WTC11 (cell line): ENCODE results near the gene TMEM18.

ENCODE experiments used
- CBFB ChIP-seq: sonication (generic); formaldehyde crosslinking; IDR thresholded peaks from 2 replicates; pipeline ENCODE4 v1.8.1; 2022; ENCODE audit warnings: mild to moderate bottlenecking, low read depth, missing genetic modification reagents
- CREB1 ChIP-seq: sonication (generic); formaldehyde crosslinking; IDR thresholded peaks from 2 replicates; pipeline ENCODE4 v1.8.0; 2023; ENCODE audit warnings: mild to moderate bottlenecking, missing genetic modification reagents
- JUN ChIP-seq: sonication (generic); formaldehyde crosslinking; IDR thresholded peaks from 2 replicates; pipeline ENCODE4 v1.8.0; 2023; ENCODE audit warnings: mild to moderate bottlenecking, missing genetic modification reagents
- NFE2L1 ChIP-seq: sonication (generic); formaldehyde crosslinking; IDR thresholded peaks from 2 replicates; pipeline ENCODE4 v1.8.1; 2023; ENCODE audit warnings: missing genetic modification reagents
- ZNF121 ChIP-seq: sonication (generic); formaldehyde crosslinking; IDR thresholded peaks from 2 replicates; pipeline ENCODE4 v1.8.0; 2023; ENCODE audit warnings: missing genetic modification reagents
- TF ChIP-seq, protein P1 (sequence below): fragments of 200-600 bp; IDR thresholded peaks from 2 replicates; pipeline ENCODE4 v1.8.0; 2022; ENCODE audit warnings: antibody characterized with exemption
- TF ChIP-seq, protein P2 (sequence below): sonication (generic); formaldehyde crosslinking; IDR thresholded peaks from 2 replicates; pipeline ENCODE4 v1.8.1; 2023; ENCODE audit warnings: mild to moderate bottlenecking, moderate library complexity, missing genetic modification reagents
- TF ChIP-seq, protein P3 (sequence below): sonication (generic); formaldehyde crosslinking; IDR thresholded peaks from 2 replicates; pipeline ENCODE4 v1.8.0; 2022; ENCODE audit warnings: mild to moderate bottlenecking, missing genetic modification reagents
- TF ChIP-seq, protein P4 (sequence below): sonication (generic); formaldehyde crosslinking; IDR thresholded peaks from 2 replicates; pipeline ENCODE4 v1.8.1; 2022; ENCODE audit warnings: low read depth, mild to moderate bottlenecking, moderate library complexity, missing genetic modification reagents, borderline replicate concordance
- TF ChIP-seq, protein P5 (sequence below): sonication (generic); formaldehyde crosslinking; conservative IDR thresholded peaks from 2 replicates; pipeline ENCODE4 v1.8.1; 2022; ENCODE audit warnings: mild to moderate bottlenecking, missing genetic modification reagents
- TF ChIP-seq, protein P6 (sequence below): sonication (generic); formaldehyde crosslinking; IDR thresholded peaks from 2 replicates; pipeline ENCODE4 v1.8.1; 2023; ENCODE audit warnings: mild to moderate bottlenecking, missing genetic modification reagents, moderate library complexity
- TF ChIP-seq, protein P7 (sequence below): fragments of 250-450 bp; sonication (Bioruptor Pico); IDR thresholded peaks from 2 replicates; pipeline ENCODE4 v2.1.2; 2022; ENCODE audit warnings: mild to moderate bottlenecking, moderate library complexity

DNA sequence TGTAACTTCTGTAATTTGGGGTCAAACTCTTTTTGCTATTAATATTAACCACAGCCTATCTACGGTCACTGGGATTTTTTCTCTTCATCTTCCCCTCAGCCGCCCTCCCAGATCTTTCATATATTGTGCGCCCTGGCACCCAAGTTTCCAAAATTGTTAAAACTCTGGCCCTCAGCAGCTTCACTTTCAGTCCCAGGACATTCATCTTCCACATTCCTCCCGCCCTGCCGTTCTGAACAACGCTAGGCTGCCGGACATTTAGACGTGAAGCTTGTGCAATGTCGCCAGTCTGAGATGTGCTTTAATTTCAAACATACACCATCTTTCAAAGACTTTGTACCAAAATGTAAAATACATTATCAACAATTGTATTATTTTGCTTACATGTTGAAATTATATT is 1.8 kb upstream of the TMEM18 start:
- TF ChIP-seq, protein P1, sequence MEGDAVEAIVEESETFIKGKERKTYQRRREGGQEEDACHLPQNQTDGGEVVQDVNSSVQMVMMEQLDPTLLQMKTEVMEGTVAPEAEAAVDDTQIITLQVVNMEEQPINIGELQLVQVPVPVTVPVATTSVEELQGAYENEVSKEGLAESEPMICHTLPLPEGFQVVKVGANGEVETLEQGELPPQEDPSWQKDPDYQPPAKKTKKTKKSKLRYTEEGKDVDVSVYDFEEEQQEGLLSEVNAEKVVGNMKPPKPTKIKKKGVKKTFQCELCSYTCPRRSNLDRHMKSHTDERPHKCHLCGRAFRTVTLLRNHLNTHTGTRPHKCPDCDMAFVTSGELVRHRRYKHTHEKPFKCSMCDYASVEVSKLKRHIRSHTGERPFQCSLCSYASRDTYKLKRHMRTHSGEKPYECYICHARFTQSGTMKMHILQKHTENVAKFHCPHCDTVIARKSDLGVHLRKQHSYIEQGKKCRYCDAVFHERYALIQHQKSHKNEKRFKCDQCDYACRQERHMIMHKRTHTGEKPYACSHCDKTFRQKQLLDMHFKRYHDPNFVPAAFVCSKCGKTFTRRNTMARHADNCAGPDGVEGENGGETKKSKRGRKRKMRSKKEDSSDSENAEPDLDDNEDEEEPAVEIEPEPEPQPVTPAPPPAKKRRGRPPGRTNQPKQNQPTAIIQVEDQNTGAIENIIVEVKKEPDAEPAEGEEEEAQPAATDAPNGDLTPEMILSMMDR = no peak
- TF ChIP-seq ZNF121 (CRISPR knock-in tag) (no peak), CBFB (no peak), CREB1 (no peak), NFE2L1 (no peak), JUN (CRISPR knock-in tag) (no peak)
- TF ChIP-seq, protein P2, sequence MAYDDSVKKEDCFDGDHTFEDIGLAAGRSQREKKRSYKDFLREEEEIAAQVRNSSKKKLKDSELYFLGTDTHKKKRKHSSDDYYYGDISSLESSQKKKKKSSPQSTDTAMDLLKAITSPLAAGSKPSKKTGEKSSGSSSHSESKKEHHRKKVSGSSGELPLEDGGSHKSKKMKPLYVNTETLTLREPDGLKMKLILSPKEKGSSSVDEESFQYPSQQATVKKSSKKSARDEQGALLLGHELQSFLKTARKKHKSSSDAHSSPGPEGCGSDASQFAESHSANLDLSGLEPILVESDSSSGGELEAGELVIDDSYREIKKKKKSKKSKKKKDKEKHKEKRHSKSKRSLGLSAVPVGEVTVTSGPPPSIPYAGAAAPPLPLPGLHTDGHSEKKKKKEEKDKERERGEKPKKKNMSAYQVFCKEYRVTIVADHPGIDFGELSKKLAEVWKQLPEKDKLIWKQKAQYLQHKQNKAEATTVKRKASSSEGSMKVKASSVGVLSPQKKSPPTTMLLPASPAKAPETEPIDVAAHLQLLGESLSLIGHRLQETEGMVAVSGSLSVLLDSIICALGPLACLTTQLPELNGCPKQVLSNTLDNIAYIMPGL (CRISPR knock-in tag) = no peak
- TF ChIP-seq, protein P3, sequence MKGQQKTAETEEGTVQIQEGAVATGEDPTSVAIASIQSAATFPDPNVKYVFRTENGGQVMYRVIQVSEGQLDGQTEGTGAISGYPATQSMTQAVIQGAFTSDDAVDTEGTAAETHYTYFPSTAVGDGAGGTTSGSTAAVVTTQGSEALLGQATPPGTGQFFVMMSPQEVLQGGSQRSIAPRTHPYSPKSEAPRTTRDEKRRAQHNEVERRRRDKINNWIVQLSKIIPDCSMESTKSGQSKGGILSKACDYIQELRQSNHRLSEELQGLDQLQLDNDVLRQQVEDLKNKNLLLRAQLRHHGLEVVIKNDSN (CRISPR knock-in tag) = no peak
- TF ChIP-seq, protein P4, sequence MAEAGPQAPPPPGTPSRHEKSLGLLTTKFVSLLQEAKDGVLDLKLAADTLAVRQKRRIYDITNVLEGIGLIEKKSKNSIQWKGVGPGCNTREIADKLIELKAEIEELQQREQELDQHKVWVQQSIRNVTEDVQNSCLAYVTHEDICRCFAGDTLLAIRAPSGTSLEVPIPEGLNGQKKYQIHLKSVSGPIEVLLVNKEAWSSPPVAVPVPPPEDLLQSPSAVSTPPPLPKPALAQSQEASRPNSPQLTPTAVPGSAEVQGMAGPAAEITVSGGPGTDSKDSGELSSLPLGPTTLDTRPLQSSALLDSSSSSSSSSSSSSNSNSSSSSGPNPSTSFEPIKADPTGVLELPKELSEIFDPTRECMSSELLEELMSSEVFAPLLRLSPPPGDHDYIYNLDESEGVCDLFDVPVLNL = no peak
- TF ChIP-seq, protein P5, sequence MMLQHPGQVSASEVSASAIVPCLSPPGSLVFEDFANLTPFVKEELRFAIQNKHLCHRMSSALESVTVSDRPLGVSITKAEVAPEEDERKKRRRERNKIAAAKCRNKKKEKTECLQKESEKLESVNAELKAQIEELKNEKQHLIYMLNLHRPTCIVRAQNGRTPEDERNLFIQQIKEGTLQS (CRISPR knock-in tag) = no peak
- TF ChIP-seq, protein P6, sequence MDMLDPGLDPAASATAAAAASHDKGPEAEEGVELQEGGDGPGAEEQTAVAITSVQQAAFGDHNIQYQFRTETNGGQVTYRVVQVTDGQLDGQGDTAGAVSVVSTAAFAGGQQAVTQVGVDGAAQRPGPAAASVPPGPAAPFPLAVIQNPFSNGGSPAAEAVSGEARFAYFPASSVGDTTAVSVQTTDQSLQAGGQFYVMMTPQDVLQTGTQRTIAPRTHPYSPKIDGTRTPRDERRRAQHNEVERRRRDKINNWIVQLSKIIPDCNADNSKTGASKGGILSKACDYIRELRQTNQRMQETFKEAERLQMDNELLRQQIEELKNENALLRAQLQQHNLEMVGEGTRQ (CRISPR knock-in tag) = no peak
- TF ChIP-seq, protein P7, sequence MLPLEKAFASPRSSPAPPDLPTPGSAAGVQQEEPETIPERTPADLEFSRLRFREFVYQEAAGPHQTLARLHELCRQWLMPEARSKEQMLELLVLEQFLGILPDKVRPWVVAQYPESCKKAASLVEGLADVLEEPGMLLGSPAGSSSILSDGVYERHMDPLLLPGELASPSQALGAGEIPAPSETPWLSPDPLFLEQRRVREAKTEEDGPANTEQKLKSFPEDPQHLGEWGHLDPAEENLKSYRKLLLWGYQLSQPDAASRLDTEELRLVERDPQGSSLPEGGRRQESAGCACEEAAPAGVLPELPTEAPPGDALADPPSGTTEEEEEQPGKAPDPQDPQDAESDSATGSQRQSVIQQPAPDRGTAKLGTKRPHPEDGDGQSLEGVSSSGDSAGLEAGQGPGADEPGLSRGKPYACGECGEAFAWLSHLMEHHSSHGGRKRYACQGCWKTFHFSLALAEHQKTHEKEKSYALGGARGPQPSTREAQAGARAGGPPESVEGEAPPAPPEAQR = no peak
